Mucosa of descending colon (tissue), 3 donors: ENCODE data around the gene KIFC1. TPM values are rescaled to one million over a fixed set of nuclear protein-coding genes. Genes with fewer than 3 reads are reported as not detected.

Source experiments
- ATAC-seq: fragments of 200-7000 bp; cut with Tn5 transposase; one replicate; pipeline ENCODE4 v1.9.1; 2020; ENCODE audit warnings: mild to moderate bottlenecking, moderate library complexity
- DNase-seq, 3 donors: peaks; one replicate each; pipeline ENCODE4 v3.0.0-alpha.2; 2020
- H3K36me3 ChIP-seq: fragments of 200-600 bp; one replicate; pipeline ENCODE4 v1.8.0; 2021; ENCODE audit warnings: low read depth, mild to moderate bottlenecking
- H3K4me1 ChIP-seq: fragments of 200-600 bp; one replicate; pipeline ENCODE4 v1.8.0; 2021; ENCODE audit warnings: low read depth, mild to moderate bottlenecking
- H3K4me3 ChIP-seq: fragments of 200-600 bp; one replicate; pipeline ENCODE4 v1.8.0; 2021; ENCODE audit warnings: mild to moderate bottlenecking
- H3K9me3 ChIP-seq: fragments of 200-600 bp; one replicate; pipeline ENCODE4 v1.8.0; 2021; ENCODE audit warnings: mild to moderate bottlenecking
- intact Hi-C, 2 donors: fragments of 100-400 bp; cut with DNase I in 1 of 2; cut with micrococcal nuclease in 1 of 2; formaldehyde crosslinking; loops; one replicate each; pipeline versions ENCODE4 v1.11.0 to v1.11.1; 2022; cut with DNase I, micrococcal nuclease
- total RNA-seq, 3 donors: library from RNA; stranded (reverse); fragmentation: NEBNext Ultra II Directional in 2 of 3; extraction: Animal tissue kit (Norgen Biotek cat#: 25700) in 2 of 3; gene quantifications; one replicate each; pipeline versions ENCODE4 v1.2.1 to v1.2.4, GENCODE V29; 2021 to 2023
- TF ChIP-seq, protein P1 (sequence below): fragments of 200-600 bp; IDR thresholded peaks from one replicate; pipeline ENCODE4 v1.8.0; 2022; ENCODE audit warnings: antibody characterized with exemption, mild to moderate bottlenecking
- donor health status: DM: no; HTN: no; CAD: no; lungs with moderate emphysema.
- donor health status: DM: no; HTN: no; CAD: no.
- donor health status: DM: no; HTN: yes; CAD: no.

KIFC1 gene
- total RNA-seq, 3 donors from 2014 or later = 3.5 to 21.1 (median 6.3) TPM

DNA sequence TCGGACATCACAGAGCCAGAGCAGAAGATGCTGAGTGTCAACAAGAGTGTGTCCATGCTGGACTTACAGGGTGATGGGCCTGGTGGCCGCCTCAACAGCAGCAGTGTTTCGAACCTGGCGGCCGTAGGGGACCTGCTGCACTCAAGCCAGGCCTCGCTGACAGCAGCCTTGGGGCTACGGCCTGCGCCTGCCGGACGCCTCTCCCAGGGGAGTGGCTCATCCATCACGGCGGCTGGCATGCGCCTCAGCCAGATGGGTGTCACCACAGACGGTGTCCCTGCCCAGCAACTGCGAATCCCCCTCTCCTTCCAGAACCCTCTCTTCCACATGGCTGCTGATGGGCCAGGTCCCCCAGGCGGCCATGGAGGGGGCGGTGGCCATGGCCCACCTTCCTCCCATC, 51.4 kb downstream of the KIFC1 start:
- H3K9me3 ChIP-seq = no peaks in the 10 kb centered on the region
- DNase-seq (no peak), ATAC-seq (no peak)
- TF ChIP-seq, protein P1, sequence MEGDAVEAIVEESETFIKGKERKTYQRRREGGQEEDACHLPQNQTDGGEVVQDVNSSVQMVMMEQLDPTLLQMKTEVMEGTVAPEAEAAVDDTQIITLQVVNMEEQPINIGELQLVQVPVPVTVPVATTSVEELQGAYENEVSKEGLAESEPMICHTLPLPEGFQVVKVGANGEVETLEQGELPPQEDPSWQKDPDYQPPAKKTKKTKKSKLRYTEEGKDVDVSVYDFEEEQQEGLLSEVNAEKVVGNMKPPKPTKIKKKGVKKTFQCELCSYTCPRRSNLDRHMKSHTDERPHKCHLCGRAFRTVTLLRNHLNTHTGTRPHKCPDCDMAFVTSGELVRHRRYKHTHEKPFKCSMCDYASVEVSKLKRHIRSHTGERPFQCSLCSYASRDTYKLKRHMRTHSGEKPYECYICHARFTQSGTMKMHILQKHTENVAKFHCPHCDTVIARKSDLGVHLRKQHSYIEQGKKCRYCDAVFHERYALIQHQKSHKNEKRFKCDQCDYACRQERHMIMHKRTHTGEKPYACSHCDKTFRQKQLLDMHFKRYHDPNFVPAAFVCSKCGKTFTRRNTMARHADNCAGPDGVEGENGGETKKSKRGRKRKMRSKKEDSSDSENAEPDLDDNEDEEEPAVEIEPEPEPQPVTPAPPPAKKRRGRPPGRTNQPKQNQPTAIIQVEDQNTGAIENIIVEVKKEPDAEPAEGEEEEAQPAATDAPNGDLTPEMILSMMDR = no peak
- intact Hi-C loops = no loop called here
- H3K4me1 ChIP-seq = no peaks in the 10 kb centered on the region
- no peak overlapping the region for H3K4me3 ChIP-seq
- H3K36me3 ChIP-seq = no peaks in the 10 kb centered on the region

DNA sequence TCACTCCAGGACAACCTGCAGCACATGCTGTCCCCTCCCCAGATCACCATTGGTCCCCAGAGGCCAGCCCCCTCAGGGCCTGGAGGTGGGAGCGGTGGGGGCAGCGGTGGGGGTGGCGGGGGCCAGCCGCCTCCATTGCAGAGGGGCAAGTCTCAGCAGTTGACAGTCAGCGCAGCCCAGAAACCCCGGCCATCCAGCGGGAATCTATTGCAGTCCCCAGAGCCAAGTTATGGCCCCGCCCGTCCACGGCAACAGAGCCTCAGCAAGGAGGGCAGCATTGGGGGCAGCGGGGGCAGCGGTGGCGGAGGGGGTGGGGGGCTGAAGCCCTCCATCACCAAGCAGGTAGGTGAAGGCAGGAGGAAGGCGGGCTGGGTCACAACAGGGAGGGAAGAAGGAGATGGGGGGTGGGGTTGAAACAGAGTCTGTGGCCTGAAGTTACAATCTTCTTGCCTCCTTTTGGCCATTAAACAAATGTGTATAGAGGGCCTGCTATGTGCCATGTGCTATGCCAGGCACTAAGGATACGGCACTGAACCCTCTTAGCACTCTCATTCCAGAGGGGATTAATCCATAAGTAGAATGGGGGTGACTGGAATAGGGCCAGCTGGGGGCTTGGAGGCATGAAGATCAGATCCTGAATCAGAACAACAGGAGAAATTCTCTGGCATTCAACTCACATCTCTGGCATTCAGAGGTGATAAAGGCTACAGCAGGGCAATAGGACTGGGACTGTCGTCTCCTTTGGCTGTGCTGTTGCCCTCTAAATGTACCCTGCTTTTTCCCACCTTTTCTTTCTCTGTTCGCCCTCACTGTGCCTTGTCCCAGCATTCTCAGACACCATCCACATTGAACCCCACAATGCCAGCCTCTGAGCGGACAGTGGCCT, 52.2 kb downstream of the KIFC1 start:
- Histone ChIP-seq H3K36me3 (no peaks in the 10 kb centered on the region), H3K4me1 (no peaks in the 10 kb centered on the region), H3K4me3 (no peak overlapping the region), H3K9me3 (no peaks in the 10 kb centered on the region)
- DNase-seq (peak in 1 of 3 donors; percentile 15), ATAC-seq (no peak)
- TF ChIP-seq, protein P1 = no peak
- intact Hi-C loops = no loop called here

DNA sequence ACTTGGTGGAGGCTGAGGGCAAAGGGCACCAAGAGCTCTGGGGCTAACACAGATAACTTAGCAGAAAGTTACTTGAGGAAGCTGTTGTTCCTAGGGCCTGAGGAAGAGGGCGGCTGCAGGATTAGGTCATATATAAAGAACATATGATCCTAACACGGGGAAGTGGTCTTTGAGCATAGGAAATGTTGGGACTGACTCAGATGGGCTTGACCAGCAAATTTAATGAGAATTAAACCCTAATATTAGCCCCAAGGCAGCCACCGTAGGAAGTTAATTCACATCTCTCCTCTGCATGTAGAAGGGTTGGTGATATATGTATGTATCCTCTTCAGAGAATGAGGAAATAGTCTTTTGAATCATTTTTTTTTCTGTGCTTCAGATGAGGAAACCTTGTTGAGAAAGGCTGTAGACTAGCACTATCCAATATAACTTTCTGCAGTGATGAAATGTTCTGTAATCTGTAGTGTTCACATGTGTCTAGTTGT, 53.5 kb downstream of the KIFC1 start:
- H3K4me3 ChIP-seq = no peak overlapping the region
- ATAC-seq (no peak), DNase-seq (no peak)
- H3K9me3 ChIP-seq = no peaks in the 10 kb centered on the region
- intact Hi-C loops = no loop called here
- TF ChIP-seq, protein P1 = no peak
- no peaks in the 10 kb centered on the region for H3K36me3 ChIP-seq
- H3K4me1 ChIP-seq = no peaks in the 10 kb centered on the region

DNA sequence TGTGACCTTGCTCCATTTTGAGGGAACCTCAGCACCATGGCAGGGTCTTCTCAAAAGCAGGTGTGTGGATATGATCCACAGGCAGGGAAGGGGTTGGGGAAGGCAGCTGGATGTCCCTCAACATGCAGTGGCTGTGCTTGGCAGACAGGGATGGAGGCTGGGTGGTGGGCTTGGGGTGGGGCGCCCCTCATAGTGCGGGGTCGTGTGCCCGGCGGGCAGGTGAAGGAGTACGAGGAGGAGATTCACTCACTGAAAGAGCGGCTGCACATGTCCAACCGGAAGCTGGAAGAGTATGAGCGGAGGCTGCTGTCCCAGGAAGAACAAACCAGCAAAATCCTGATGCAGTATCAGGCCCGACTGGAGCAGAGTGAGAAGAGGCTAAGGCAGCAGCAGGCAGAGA, 54.7 kb downstream of the KIFC1 start:
- H3K36me3 ChIP-seq = no peaks in the 10 kb centered on the region

DNA sequence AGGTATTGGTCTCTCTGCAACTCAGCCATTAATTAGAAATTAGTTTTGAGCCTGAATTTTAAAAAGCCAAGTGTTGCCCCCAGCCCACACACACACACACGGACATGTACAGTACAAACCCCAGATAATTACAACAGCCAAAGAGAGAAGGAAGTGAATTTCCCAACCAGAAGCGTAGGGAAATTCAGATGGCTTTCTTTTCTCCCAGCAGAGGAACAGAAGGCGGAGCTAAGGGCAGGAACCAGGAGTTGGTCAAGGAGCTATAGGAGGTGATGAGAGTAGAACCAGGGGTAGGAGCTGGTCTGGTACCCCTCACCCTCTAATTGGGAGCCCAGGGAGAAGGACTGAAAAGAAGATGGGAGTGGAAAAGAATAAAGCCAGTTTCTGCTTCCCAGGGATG, 58.8 kb downstream of the KIFC1 start:
- ATAC-seq (no peak), DNase-seq (no peak)
- H3K9me3 ChIP-seq = no peaks in the 10 kb centered on the region
- H3K4me1 ChIP-seq = peaks cover 14% of the 10 kb centered on the region
- no peaks in the 10 kb centered on the region for H3K36me3 ChIP-seq
- intact Hi-C loops = no loop called here
- TF ChIP-seq, protein P1 = no peak
- no peak overlapping the region for H3K4me3 ChIP-seq

More for the DNA sequence above, 54.7 kb downstream of the KIFC1 start:
- H3K4me1 ChIP-seq = no peaks in the 10 kb centered on the region
- TF ChIP-seq, protein P1 = no peak
- no peak for ATAC-seq
- DNase-seq = no peak
- H3K9me3 ChIP-seq = no peaks in the 10 kb centered on the region
- no peak overlapping the region for H3K4me3 ChIP-seq
- intact Hi-C loops = no loop called here
